Measurements from ENCODE around the gene PSME1. TPM values are rescaled to one million over a fixed set of nuclear protein-coding genes. Genes with fewer than 3 reads are reported as not detected.

PSME1 gene
- total RNA-seq, 2 donors from 2014 or later, result 342 to 378 TPM

DNA sequence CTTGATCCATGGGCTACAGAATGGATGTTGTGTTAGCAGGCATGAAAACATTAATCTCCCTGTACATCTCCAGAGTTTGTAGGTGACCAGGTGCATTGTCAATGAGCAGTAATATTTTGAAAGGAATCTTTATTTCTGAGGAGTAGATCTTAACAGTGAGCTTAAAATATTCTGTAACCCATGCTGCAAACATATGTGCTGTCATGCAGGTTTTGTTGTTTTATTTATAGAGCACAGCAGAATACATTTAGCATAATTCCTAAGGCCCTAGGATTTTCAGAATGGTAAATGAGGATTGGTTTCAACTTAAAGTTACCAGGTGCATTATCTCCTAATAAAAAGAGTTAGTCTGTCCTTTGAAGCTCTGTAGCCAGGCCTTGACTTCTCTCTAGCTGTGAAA is 9.1 kb upstream of the PSME1 start:
- Mint-ChIP-seq H3K36me3 (ENCODE audit: insufficient read depth in 2 of 2) (peaks cover 4% of the 10 kb centered on the region in 2 donors), H3K4me3 (no peak overlapping the region), H3K27me3 (ENCODE audit: low read depth) (no peaks in the 10 kb centered on the region), H3K27ac (no peak overlapping the region), H3K4me1 (ENCODE audit: low read depth) (peaks cover 15% of the 10 kb centered on the region), H3K9me3 (no peaks in the 10 kb centered on the region)
- no peak for ATAC-seq (replicated peaks in 1 of 2)
- no peak for DNase-seq

DNA sequence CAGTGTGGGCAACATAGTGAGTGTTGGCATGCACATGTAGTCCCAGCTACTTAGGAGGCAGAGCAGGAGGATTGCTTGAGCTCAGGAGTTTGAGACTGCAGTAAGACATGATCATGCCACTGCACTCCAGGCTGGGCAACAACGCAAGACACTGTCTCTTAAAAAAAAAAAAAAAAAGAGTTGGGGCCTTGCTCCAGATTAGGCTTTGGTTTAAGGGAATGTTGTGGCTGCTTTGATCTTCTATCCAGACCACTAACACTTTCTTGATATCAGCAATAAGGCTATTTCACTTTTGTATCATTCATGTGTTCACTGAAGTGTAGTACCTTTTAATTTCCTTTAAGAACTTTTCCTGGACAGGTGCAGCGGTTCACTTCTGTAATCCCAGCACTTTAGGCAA is 8.3 kb upstream of the PSME1 start:
- H3K27me3 Mint-ChIP-seq (ENCODE audit: low read depth), result no peaks in the 10 kb centered on the region
- no peak for DNase-seq
- peaks cover 22% of the 10 kb centered on the region for H3K4me1 Mint-ChIP-seq (ENCODE audit: low read depth)
- ATAC-seq (replicated peaks in 1 of 2), result no peak
- H3K9me3 Mint-ChIP-seq, result no peaks in the 10 kb centered on the region
- H3K36me3 Mint-ChIP-seq (ENCODE audit: insufficient read depth in 2 of 2), result peaks cover 1 to 4% of the 10 kb centered on the region in 2 donors
- H3K4me3 Mint-ChIP-seq, result no peak overlapping the region
- no peak overlapping the region for H3K27ac Mint-ChIP-seq

DNA sequence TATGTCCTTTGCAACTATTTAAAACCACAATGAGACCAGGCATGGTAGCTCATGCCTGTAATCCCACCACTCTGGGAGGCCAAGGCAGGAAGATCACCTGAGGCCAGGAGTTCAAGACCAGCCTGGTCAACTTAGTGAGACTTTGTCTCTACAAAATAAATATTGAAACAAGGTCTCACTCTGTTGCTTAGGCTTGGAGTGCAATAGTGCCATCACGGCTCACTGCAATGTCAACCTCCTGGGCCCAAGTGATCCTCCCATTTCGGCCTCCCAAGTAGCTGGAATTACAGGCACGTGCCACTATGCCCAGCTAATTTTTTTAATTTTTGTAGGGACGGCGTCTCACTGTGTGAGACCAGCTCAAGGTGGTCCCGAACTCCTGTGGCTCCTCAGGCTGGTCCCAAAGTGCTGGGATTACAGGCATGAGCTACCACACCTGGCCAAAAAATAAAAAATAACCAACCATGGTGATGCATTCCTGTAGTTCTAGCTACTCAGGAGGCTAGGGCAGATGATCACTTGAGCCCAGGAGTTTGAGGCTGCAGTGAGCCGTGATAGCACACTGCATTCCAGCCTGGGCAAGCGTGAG is 6.5 kb upstream of the PSME1 start:
- Mint-ChIP-seq H3K36me3 (ENCODE audit: insufficient read depth in 2 of 2) (no peaks in the 10 kb centered on the region), H3K4me1 (ENCODE audit: low read depth) (peaks cover 23% of the 10 kb centered on the region), H3K27me3 (ENCODE audit: low read depth) (no peaks in the 10 kb centered on the region), H3K27ac (no peak overlapping the region), H3K4me3 (no peak overlapping the region), H3K9me3 (no peaks in the 10 kb centered on the region)
- DNase-seq (no peak), ATAC-seq (replicated peaks in 1 of 2) (no peak)

DNA sequence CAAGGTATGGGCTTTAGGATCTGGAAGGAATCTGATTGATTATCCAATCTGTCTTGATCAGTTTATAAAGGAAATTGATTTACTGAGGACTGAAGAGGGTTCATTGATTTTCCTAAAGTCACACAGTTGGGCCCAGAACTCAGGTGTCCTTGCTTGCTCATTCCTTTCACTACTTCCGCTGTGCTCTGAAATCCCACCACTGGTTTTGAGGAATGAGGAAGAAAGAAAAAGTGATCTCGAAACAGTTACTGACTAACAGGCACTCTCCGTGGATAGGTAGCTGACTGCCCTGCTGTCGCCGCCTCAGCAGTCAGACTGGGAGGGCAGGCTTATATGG is 5.6 kb upstream of the PSME1 start, which contains the start of gene FITM1:
TSS of gene FITM1 (plus strand) at position 280 of the 337 bp plus-strand sequence. CDS start 905 bp downstream, outside the sequence.
- no peaks in the 10 kb centered on the region for H3K36me3 Mint-ChIP-seq (ENCODE audit: insufficient read depth in 2 of 2)
- no peak for ATAC-seq (replicated peaks in 1 of 2)
- H3K27me3 Mint-ChIP-seq (ENCODE audit: low read depth), result no peaks in the 10 kb centered on the region
- no peak within 1 kb of the TSS for H3K27ac Mint-ChIP-seq
- peaks cover 29% of the 10 kb centered on the region for H3K4me1 Mint-ChIP-seq (ENCODE audit: low read depth)
- DNase-seq, result no peak
- no peak within 1 kb of the TSS for H3K4me3 Mint-ChIP-seq
- H3K9me3 Mint-ChIP-seq, result no peaks in the 10 kb centered on the region

DNA sequence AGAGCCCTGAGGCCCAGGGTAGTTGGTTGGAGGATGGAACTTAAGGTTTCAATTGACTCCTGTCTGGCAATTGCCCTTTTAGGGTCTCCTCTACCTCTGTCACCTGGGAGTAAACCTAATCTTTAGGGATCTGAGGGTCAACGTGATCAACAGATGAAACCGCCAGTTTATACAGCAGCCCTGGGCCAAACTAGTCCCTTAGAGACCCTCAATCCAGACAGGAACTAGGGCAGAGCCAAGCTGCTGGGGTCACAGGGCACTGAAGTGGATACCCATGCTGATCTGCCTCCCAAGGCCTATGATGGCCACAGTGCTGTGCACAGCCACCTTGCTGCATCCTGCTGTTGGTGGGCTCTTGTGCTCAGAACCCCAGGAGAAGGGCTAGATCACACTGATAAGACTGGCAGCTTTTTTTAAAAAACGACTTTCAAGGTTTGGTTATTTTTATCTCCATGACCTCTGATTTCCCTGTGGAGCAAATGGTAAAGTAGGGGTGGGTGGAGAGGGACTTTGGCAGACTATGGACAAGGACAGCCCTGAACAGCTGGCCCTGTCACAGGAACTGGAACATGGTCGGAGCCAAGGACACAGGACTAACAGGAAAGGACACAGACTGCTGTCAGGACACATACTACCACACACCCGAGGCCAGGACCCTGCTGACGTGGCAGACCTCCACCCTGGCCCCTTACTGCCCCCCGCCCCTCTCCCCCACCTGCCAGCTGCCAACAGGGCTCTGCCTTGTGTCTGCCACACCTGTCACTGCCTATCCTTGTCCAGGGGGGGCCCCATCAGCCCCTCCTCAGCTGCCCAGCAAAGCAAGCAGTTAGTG is 5.1 kb upstream of the PSME1 start:
- H3K27ac Mint-ChIP-seq, result no peak overlapping the region

DNA sequence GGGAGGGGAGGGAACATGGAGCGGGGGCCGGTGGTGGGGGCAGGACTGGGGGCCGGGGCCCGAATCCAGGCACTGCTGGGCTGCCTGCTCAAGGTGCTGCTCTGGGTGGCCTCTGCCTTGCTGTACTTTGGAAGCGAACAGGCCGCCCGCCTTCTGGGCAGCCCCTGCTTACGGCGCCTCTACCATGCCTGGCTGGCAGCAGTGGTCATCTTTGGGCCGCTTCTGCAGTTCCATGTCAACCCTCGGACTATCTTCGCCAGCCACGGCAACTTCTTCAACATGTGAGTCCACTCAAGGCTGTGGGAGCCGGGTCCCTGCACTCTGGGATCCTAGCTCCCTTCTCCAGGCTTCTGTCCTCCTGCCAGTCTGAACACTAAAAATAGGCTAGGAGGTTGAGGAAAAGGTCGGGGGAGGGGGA is 4.4 kb upstream of the PSME1 start:
- H3K4me3 Mint-ChIP-seq, result peak overlapping the region in 1 of 2 donors; percentile 33
- no peaks in the 10 kb centered on the region for H3K9me3 Mint-ChIP-seq
- H3K4me1 Mint-ChIP-seq (ENCODE audit: low read depth), result peaks cover 32% of the 10 kb centered on the region
- no peaks in the 10 kb centered on the region for H3K36me3 Mint-ChIP-seq (ENCODE audit: insufficient read depth in 2 of 2)
- DNase-seq (no peak), ATAC-seq (replicated peaks in 1 of 2) (no peak)
- H3K27ac Mint-ChIP-seq, result no peak overlapping the region
- H3K27me3 Mint-ChIP-seq (ENCODE audit: low read depth), result no peaks in the 10 kb centered on the region

More for the DNA sequence above, 5.1 kb upstream of the PSME1 start:
- no peak overlapping the region for H3K4me3 Mint-ChIP-seq
- H3K4me1 Mint-ChIP-seq (ENCODE audit: low read depth), result peaks cover 32% of the 10 kb centered on the region
- no peaks in the 10 kb centered on the region for H3K27me3 Mint-ChIP-seq (ENCODE audit: low read depth)
- ATAC-seq (replicated peaks in 1 of 2), result no peak
- H3K9me3 Mint-ChIP-seq, result no peaks in the 10 kb centered on the region
- DNase-seq, result no peak
- H3K36me3 Mint-ChIP-seq (ENCODE audit: insufficient read depth in 2 of 2), result no peaks in the 10 kb centered on the region

DNA sequence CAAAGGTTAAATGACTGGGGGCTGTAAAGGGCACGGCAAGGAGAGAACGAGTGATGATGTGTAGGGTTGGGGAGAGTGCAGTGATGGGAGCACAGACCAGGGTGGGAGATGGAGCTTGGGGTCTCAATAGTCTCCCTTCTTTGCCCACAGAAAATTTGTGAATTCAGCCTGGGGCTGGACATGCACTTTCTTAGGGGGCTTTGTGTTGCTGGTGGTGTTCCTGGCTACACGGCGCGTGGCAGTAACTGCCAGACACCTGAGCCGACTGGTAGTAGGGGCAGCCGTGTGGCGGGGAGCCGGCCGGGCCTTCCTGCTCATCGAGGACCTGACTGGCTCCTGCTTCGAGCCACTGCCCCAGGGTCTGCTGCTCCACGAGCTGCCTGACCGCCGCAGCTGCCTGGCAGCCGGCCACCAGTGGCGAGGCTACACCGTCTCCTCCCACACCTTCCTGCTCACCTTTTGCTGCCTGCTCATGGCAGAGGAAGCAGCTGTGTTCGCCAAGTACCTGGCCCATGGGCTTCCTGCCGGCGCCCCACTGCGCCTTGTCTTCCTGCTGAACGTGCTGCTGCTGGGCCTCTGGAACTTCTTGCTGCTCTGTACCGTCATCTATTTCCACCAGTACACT is 3.8 kb upstream of the PSME1 start:
- H3K36me3 Mint-ChIP-seq (ENCODE audit: insufficient read depth in 2 of 2), result peaks cover 3 to 5% of the 10 kb centered on the region in 2 donors
- peaks cover 38% of the 10 kb centered on the region for H3K4me1 Mint-ChIP-seq (ENCODE audit: low read depth)
- peak overlapping the region; percentile 54 to 64 for H3K4me3 Mint-ChIP-seq
- peak overlapping the region; percentile 42 for H3K27ac Mint-ChIP-seq
- DNase-seq (peak; percentile 44 to 49), ATAC-seq (replicated peaks in 1 of 2) (no peak)
- H3K9me3 Mint-ChIP-seq, result no peaks in the 10 kb centered on the region
- no peaks in the 10 kb centered on the region for H3K27me3 Mint-ChIP-seq (ENCODE audit: low read depth)

DNA sequence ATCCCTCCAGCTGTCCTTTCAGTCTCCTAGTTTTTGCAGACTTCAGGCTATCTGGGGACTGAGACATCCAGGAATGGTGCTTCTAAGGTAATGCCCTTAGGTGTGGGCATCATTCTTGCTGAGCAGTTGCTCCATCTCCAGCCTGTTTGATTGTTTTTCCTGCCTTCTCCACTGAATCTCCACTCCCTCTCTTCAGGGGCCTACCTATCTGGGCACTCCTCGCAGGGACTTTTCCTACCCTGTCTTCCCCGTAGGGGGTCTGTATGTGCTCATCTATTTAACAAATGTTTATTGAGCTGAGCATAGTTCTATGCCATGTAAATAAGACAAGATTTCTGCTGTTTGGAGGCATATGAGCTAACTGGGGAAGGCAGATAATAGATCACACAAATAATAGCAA is 3.0 kb upstream of the PSME1 start:
- H3K36me3 Mint-ChIP-seq (ENCODE audit: insufficient read depth in 2 of 2), result peaks cover 4 to 6% of the 10 kb centered on the region in 2 donors
- H3K9me3 Mint-ChIP-seq, result no peaks in the 10 kb centered on the region
- H3K27ac Mint-ChIP-seq, result peak overlapping the region; percentile 42
- H3K27me3 Mint-ChIP-seq (ENCODE audit: low read depth), result no peaks in the 10 kb centered on the region
- H3K4me1 Mint-ChIP-seq (ENCODE audit: low read depth), result peaks cover 44% of the 10 kb centered on the region
- ATAC-seq (replicated peaks in 1 of 2), result no peak
- no peak for DNase-seq
- peak overlapping the region; percentile 54 to 64 for H3K4me3 Mint-ChIP-seq

DNA sequence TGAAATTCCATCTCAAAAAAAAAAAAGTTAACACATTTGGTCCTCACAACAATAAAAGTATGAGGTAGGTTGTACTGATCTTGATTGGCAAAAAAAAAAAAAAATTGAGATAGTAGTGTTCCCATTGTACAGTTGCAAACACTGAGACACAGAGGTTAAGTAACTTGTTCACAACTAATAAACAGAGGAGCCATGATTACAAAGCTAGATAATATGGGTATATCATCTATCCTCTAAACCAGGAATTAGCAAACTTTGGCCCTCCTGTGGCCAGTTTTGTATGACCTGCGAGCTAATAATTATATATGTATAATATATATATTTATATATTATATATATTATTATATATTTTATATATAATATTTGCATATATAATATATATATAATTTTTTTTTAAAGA is 2.3 kb upstream of the PSME1 start:
- no peak for DNase-seq
- H3K9me3 Mint-ChIP-seq, result no peaks in the 10 kb centered on the region
- H3K36me3 Mint-ChIP-seq (ENCODE audit: insufficient read depth in 2 of 2), result peaks cover 8 to 10% of the 10 kb centered on the region in 2 donors
- H3K4me1 Mint-ChIP-seq (ENCODE audit: low read depth), result peaks cover 49% of the 10 kb centered on the region
- ATAC-seq (replicated peaks in 1 of 2), result no peak
- no peak overlapping the region for H3K4me3 Mint-ChIP-seq
- no peaks in the 10 kb centered on the region for H3K27me3 Mint-ChIP-seq (ENCODE audit: low read depth)
- no peak overlapping the region for H3K27ac Mint-ChIP-seq

DNA sequence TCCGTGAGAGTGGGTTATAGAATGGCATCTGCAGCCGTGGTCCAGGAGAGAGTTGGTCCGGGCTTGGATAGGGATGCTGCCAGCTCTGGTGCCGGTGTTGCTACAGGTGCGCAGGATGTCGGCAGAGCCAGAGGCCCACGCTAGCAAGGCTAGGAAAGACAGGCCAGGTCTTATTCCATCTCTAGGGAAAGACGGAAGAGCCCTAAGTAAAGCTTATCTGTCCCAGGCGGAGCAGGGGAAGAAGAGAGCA is 485 bp upstream of the PSME1 start:
- Mint-ChIP-seq H3K4me3 (peak overlapping the region; percentile 92 to 95), H3K36me3 (ENCODE audit: insufficient read depth in 2 of 2) (peaks cover 11 to 18% of the 10 kb centered on the region in 2 donors), H3K27ac (peak overlapping the region; percentile 90), H3K9me3 (no peaks in the 10 kb centered on the region), H3K4me1 (ENCODE audit: low read depth) (peaks cover 61% of the 10 kb centered on the region), H3K27me3 (ENCODE audit: low read depth) (no peaks in the 10 kb centered on the region)
- ATAC-seq (replicated peaks in 1 of 2) (peak; percentile 0 to 1), DNase-seq (no peak)

DNA sequence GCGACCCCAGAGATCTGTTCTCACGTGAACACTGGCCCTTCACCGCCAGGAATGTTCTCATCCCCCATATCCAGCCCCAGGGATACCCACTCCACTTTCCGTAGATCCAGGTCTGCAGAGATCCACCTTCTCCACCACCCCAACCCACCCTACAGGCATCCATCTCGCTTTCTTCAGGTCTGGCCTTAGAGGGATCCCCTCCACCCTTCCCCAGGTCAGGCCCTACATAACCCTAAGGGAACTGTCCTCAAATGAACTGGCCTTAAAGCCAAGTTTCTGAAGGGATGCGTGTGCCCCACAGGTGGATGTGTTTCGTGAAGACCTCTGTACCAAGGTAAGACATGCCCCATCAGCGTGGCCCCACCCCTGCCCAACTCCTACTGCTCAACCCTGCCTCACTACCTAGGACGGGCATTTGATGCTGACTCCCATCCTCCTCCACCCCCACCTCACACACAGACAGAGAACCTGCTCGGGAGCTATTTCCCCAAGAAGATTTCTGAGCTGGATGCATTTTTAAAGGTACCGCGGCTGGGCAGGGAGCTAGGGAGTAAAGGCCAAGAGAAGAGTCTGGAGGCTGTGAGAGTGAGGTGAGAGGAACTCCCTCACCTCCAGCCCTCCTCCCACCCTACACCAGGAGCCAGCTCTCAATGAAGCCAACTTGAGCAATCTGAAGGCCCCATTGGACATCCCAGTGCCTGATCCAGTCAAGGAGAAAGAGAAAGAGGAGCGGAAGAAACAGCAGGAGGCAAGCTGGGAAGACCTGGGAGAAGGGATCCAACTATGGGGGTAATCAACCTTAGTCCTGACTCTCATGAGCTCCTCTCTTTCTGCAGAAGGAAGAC is 912 bp downstream of the PSME1 start:
- Mint-ChIP-seq H3K4me3 (peak overlapping the region; percentile 92 to 95), H3K4me1 (ENCODE audit: low read depth) (peaks cover 61% of the 10 kb centered on the region)

DNA sequence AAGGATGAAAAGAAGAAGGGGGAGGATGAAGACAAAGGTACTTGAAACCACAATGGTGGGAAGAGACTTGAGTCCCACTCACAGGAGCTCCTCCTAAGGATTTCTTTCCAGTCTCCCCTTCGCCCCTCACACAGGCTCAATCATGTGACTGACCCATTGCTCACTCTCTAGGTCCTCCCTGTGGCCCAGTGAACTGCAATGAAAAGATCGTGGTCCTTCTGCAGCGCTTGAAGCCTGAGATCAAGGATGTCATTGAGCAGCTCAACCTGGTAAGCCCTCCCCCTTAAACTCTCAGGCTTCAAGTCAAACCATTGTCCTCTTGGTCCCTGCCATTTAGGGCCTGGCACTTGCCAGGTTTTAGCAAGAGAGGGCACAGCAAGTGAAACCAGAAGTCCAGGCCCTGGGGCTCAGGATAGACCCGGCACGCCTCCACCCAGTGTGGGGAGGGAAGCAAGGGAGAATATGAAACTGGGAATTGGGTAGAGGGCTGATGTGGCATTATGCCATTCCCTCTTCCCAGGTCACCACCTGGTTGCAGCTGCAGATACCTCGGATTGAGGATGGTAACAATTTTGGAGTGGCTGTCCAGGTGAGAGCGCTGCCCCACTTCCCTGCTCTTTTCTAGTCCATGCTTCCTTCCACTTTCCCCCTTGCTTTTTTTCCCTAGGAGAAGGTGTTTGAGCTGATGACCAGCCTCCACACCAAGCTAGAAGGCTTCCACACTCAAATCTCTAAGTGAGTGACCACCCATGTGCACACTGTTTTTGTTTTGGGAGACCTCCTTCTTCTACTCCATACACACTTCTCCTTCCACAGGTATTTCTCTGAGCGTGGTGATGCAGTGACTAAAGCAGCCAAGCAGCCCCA is 1.8 kb downstream of the PSME1 start:
- H3K4me1 Mint-ChIP-seq (ENCODE audit: low read depth), result peaks cover 61% of the 10 kb centered on the region
- H3K27ac Mint-ChIP-seq, result peak overlapping the region; percentile 91
- no peak for ATAC-seq (replicated peaks in 1 of 2)
- no peaks in the 10 kb centered on the region for H3K9me3 Mint-ChIP-seq
- H3K36me3 Mint-ChIP-seq (ENCODE audit: insufficient read depth in 2 of 2), result peaks cover 13 to 25% of the 10 kb centered on the region in 2 donors
- DNase-seq, result no peak
- H3K27me3 Mint-ChIP-seq (ENCODE audit: low read depth), result no peaks in the 10 kb centered on the region
- H3K4me3 Mint-ChIP-seq, result peak overlapping the region; percentile 92 to 95

More for the DNA sequence above, 912 bp downstream of the PSME1 start:
- no peaks in the 10 kb centered on the region for H3K9me3 Mint-ChIP-seq
- peak overlapping the region; percentile 91 for H3K27ac Mint-ChIP-seq
- ATAC-seq (replicated peaks in 1 of 2) (no peak), DNase-seq (no peak)
- no peaks in the 10 kb centered on the region for H3K27me3 Mint-ChIP-seq (ENCODE audit: low read depth)
- peaks cover 11 to 22% of the 10 kb centered on the region in 2 donors for H3K36me3 Mint-ChIP-seq (ENCODE audit: insufficient read depth in 2 of 2)
